GM21717 (cell line): ENCODE data around the gene DNAJC25.
"Not testable (repeated sequence)": the region's sequence is repeated elsewhere in the genome, so short reads cannot be mapped to it uniquely, and the experiment has no call there.

Source experiments
- ATAC-seq: cut with Tn5 transposase; IDR thresholded peaks from one replicate; pipeline ENCODE4 v1.9.1; 2021; ENCODE audit warnings: mild to moderate bottlenecking, moderate library complexity; ENCODE audit not compliant: unreplicated experiment

The DNAJC25 gene

GRCh38 chr9:111663301-111663823 is 32.2 kb downstream of the DNAJC25 start:
- ATAC-seq: no peak

DNA sequence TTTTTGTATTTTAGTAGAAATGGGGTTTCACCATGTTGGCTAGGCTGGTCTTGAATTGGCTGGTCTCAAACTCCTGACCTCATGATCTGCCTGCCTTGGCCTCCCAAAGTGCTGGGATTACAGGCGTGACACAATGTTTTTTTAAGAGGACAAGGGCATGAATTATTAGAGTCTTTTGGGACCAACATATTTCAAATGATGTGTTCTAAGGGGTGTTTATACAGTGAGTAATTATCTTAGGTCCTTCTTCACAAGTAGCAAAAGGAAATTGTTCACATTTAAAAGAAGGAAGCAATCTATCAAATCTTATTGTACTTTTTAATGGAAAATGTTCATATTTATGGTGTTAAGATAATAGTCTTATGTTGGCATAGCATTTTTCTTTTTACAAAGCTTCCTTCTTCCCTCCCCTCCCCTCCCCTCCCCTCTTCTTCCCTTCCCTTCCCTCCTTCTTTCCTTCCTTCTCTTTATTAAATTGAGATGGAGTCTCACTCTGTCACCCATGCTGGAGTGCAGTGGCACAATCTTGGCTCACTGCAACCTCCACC is 37.0 kb downstream of the DNAJC25 start:
- ATAC-seq: no peak

DNA sequence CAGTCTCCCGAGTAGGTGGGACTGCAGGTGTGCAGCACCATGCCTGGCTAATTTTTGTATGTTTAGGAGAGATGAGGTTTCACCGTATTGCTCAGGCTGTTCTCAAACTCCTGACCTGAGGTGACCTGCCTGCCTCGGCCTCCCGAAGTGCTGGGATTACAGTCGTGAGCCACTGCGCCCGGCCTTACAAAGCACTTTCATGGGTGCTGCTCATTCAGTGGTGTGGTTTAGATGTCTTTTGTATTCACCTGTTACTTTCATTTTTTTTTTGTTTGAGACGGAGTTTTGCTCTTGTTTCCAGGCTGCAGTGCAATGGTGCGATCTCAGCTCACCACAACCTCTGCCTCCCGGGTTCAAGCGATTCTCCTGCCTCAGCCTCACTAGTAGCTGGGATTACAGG is 37.5 kb downstream of the DNAJC25 start:
- ATAC-seq: not testable (repeated sequence)

DNA sequence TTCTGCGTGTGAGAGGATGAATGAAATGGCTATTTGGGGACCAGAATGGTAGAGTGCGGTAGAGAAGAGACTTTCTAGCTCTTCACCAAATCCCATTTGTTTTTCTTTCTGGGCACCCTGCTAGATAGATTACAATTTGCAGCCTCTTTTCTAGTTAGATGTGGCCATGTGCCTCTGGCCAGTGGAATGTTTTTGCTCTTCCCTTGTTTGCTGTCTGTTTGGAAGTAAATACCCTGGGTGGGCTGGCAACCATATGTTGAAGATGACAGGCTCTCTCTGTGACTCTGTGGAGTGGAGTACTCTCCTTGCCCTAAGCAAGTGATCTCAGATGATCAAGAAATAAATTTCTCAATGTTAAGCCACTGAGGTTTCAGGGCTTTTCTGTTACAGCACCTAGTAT is 43.2 kb downstream of the DNAJC25 start:
- no peak for ATAC-seq

DNA sequence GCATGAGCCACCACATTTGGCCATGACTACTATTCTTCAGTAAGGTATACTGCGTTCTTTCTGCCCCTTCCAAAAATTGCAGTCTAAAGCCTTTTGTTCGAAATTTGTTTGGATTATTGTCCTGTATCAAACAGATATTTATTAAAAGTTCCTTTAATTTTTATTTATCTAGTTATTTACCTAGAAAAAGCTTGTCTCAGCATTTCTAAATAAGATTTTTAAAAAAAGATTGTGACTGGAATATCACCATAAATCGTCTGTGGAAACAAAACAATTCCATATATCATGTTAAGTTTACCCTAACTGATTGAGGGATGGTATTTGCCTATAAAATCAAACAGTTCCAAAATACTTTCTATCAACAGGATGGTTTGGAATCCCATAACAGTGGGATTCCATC is 45.0 kb downstream of the DNAJC25 start:
- no peak for ATAC-seq

DNA sequence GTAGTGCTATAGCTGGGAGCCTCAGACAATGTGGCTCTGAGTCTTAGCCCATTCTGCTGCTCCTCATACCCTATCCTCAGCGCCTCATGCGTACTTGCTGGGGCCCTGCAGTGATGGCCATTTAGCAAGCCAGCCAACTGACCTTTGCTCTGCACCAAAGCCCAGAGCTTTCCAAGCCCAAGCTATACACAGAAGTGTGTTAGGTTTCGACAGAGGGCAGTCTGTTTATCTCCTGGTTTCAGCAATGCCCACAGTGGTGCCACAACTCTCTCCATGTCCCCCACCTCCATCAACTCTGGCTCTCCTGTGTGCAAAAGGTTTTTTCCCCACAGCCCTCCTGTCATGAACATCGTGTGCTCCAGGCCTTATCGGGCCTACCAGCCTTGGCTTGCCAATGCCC is 47.2 kb downstream of the DNAJC25 start:
- ATAC-seq: no peak

DNA sequence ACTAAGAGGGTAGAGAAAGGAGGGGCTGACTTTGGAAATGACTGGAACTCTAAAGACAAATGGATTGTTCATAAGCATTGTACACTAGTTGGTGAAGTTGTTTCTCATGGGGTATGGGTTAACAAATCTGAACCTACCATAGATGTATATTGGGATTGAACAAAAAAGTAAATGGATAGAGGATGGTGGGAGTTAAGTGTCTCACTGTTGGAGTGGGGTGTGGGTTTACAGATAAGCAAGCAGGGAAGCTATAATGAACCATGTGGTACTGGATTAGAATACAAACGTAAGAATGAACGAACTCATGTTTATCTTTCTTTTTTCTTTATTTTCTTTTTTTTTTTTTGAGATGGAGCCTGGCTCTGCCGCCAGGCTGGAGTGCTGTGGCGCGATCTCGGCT is 48.1 kb downstream of the DNAJC25 start:
- no peak for ATAC-seq

DNA sequence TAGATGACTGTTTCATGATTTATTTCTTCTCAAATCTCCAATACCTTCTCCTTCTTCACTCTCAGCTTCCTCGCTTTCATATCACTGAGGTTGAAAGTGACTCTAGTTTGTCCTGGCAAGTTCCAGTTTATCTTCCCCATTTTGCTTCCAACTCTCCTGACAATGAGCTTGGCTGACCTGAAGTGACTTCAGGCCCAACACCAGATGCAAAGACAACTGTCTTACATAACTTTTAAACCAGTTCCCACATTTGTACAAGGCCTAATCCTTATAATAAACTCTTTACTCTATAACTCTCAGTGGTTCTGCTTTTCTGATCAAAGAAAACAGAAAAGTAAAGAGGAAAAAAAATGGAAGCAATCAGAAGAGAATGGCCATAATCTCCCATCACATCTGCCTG is 52.3 kb downstream of the DNAJC25 start:
- ATAC-seq: no peak

DNA sequence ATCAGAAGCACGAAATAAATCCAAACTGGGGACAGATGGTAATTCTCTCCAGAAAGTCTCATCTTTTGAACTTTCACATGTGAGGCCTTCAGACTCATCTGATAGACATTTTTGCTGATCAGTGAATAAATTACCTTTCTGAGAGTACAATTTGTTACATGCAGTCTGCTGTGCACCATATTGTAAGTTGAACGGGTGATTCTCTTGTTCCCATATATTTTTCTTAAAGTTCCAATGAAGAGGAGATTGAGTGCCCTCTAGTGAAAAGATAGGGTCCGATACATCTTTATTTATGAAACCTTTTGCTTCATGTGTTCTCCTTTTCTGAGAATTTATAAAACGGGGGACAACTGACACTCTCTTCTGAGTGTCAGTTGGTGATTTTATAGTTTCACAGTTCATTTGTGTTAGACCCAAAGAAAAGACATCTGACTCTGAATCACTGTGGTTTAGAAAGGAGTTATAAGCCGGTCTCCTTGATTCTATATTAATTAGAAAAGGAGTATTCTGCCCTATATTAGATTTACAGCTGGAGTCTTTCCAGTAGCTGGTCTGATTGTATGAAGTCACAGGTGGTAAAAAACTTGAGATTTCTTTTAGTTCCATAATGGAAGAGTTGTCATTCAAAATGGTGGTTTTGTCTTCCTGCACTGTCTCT is 60.7 kb downstream of the DNAJC25 start:
- no peak for ATAC-seq

- no peak for ATAC-seq
Measured at GRCh38 chr9:111696796-111697195, 65.7 kb downstream of the DNAJC25 start.

- ATAC-seq: no peak
Measured at GRCh38 chr9:111700776-111701175, 69.6 kb downstream of the DNAJC25 start.
